Astrocyte (in vitro differentiated cells and primary cell): ENCODE measurements around the gene FBXL4. TPM values are rescaled to one million over a fixed set of nuclear protein-coding genes. Genes with fewer than 3 reads are reported as not detected.

ENCODE experiments used
- DNase-seq: peaks from one replicate; pipeline ENCODE4 v3.0.0-alpha.2; 2010; ENCODE audit warnings: low read depth
- FAIRE-seq: peaks from 2 replicates; lab custom pipeline; 2011; peaks lifted over from hg19 to GRCh38; lab: Jason Lieb, UNC
- H2AFZ ChIP-seq: 2 replicates; pipeline ENCODE4 v1.6.0; 2012; ENCODE audit warnings: low read depth, low read length, inconsistent platforms
- H3K27ac ChIP-seq: 2 replicates; pipeline ENCODE4 v1.5.1; 2011; ENCODE audit warnings: low read depth, low read length, inconsistent platforms
- H3K27me3 ChIP-seq: 2 replicates; pipeline ENCODE4 v1.6.0; 2011; ENCODE audit warnings: low read length, inconsistent platforms; ENCODE audit not compliant: insufficient read depth
- H3K36me3 ChIP-seq: 2 replicates; pipeline ENCODE4 v1.5.1; 2011; ENCODE audit warnings: low read length, inconsistent platforms; ENCODE audit not compliant: insufficient read depth
- H3K4me1 ChIP-seq: 2 replicates; pipeline ENCODE4 v1.5.1; 2011; ENCODE audit warnings: low read length, inconsistent platforms; ENCODE audit not compliant: insufficient read depth
- H3K4me2 ChIP-seq: 2 replicates; pipeline ENCODE4 v1.6.0; 2012; ENCODE audit warnings: low read length, inconsistent platforms
- H3K4me3 ChIP-seq: 2 replicates; pipeline ENCODE4 v1.5.1; 2011; ENCODE audit warnings: low read depth, mild to moderate bottlenecking, low read length, inconsistent platforms; ENCODE audit not compliant: insufficient read depth
- H3K79me2 ChIP-seq: 2 replicates; pipeline ENCODE4 v1.6.0; 2012; ENCODE audit warnings: mild to moderate bottlenecking, low read length, inconsistent platforms; ENCODE audit not compliant: insufficient read depth
- H3K9ac ChIP-seq: 2 replicates; pipeline ENCODE4 v1.6.0; 2012; ENCODE audit warnings: mild to moderate bottlenecking, low read length, inconsistent platforms
- H3K9me3 ChIP-seq: 2 replicates; pipeline ENCODE4 v1.5.1; 2012; ENCODE audit warnings: low read depth, mild to moderate bottlenecking, low read length, inconsistent platforms; ENCODE audit not compliant: insufficient read depth
- H4K20me1 ChIP-seq: 2 replicates; pipeline ENCODE4 v1.6.0; 2012; ENCODE audit warnings: low read length, inconsistent platforms; ENCODE audit not compliant: insufficient read depth
- H3K27ac Mint-ChIP-seq: one replicate; pipeline ENCODE4 v1.8.0; 2021; ENCODE audit warnings: mild to moderate bottlenecking, mixed read lengths; ENCODE audit not compliant: unreplicated experiment
- H3K27me3 Mint-ChIP-seq: one replicate; pipeline ENCODE4 v1.8.0; 2021; ENCODE audit warnings: low read depth, mixed read lengths; ENCODE audit not compliant: unreplicated experiment
- H3K36me3 Mint-ChIP-seq: one replicate; pipeline ENCODE4 v1.8.0; 2021; ENCODE audit warnings: low read depth, mixed read lengths; ENCODE audit not compliant: unreplicated experiment
- H3K4me1 Mint-ChIP-seq: one replicate; pipeline ENCODE4 v1.8.0; 2021; ENCODE audit warnings: low read depth, mixed read lengths; ENCODE audit not compliant: unreplicated experiment
- H3K4me3 Mint-ChIP-seq: one replicate; pipeline ENCODE4 v1.8.0; 2021; ENCODE audit warnings: mild to moderate bottlenecking, moderate library complexity, mixed read lengths; ENCODE audit not compliant: unreplicated experiment
- H3K9me3 Mint-ChIP-seq: one replicate; pipeline ENCODE4 v1.8.0; 2021; ENCODE audit warnings: mild to moderate bottlenecking, mixed read lengths; ENCODE audit not compliant: unreplicated experiment
- CTCF ChIP-seq: IDR thresholded peaks from 2 replicates; pipeline ENCODE4 v1.5.1; 2011; ENCODE audit warnings: low read depth, mild to moderate bottlenecking, inconsistent platforms, low read length, moderate library complexity; ENCODE audit not compliant: insufficient read depth
- EZH2 ChIP-seq: IDR thresholded peaks from 2 replicates; pipeline ENCODE4 v1.6.1; 2012; ENCODE audit warnings: mild to moderate bottlenecking, low read length, inconsistent platforms; ENCODE audit not compliant: insufficient read depth
- total RNA-seq: library from RNA; stranded (reverse); gene quantifications from 2 replicates; pipeline ENCODE4 v1.2.1, GENCODE V29; 2021

The FBXL4 gene
- total RNA-seq, 1 donor from 2014 or later: 16.1 TPM

DNA sequence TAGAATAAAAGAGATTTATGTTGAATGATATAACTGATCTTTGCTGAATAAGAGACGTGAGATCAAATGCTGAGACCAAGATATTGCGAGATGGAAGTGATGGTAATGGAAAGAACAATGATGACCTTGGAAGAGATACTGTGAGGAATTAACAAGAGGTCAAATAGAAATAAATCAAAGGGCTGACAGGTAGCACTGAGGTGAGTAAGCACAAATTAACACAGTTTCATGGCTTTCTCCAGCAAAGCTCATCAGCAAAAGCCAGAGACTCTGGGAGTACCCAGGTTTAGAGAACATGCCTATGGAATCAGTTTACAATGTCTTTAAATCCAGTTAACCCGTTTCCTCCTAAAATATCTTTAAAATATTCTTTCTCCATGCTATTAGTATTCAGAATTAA lies 60.1 kb downstream of the FBXL4 start:
- Mint-ChIP-seq H3K4me3 (no peak overlapping the region), H3K4me1 (no peaks in the 10 kb centered on the region), H3K36me3 (peaks cover 4% of the 10 kb centered on the region), H3K9me3 (no peaks in the 10 kb centered on the region), H3K27ac (no peak overlapping the region), H3K27me3 (no peaks in the 10 kb centered on the region)
- H3K9me3 ChIP-seq: no peaks in the 10 kb centered on the region
- TF ChIP-seq CTCF (no peak), EZH2 (no peak)
- H3K4me2 ChIP-seq: no peak overlapping the region
- no peak for FAIRE-seq
- H3K9ac ChIP-seq: no peak overlapping the region
- H4K20me1 ChIP-seq: no peaks in the 10 kb centered on the region
- no peaks in the 10 kb centered on the region for H3K36me3 ChIP-seq
- no peaks in the 10 kb centered on the region for H3K79me2 ChIP-seq
- H3K4me3 ChIP-seq: no peak overlapping the region
- H3K4me1 ChIP-seq: no peaks in the 10 kb centered on the region
- H2AFZ ChIP-seq: no peak overlapping the region
- H3K27me3 ChIP-seq: no peaks in the 10 kb centered on the region
- no peak for DNase-seq
- no peak overlapping the region for H3K27ac ChIP-seq

DNA sequence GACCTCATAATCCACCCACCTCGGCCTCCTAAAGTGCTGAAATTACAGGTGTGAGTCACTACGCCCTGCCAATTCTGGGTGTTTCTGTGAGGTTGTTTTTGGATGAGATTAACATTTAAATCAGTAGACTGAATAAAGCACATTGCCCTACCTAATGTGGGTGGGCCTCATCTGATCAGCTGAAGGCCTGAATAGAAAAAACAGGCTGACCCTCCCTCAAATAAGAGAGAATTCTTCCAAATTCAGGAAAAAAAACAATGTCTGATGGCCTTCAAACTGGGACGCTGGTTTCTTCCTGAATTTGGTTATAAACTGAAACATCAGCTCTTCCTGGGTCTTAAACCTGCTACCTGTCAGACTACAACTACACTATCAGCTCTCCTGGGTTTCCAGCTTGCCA lies 62.4 kb downstream of the FBXL4 start:
- TF ChIP-seq EZH2 (no peak), CTCF (no peak)
- DNase-seq: no peak
- H3K27ac Mint-ChIP-seq: no peak overlapping the region
- no peaks in the 10 kb centered on the region for H3K4me1 ChIP-seq
- no peaks in the 10 kb centered on the region for H3K27me3 Mint-ChIP-seq
- no peaks in the 10 kb centered on the region for H3K36me3 ChIP-seq
- H3K4me3 ChIP-seq: no peak overlapping the region
- H3K27me3 ChIP-seq: no peaks in the 10 kb centered on the region
- no peak overlapping the region for H2AFZ ChIP-seq
- H3K4me1 Mint-ChIP-seq: peaks cover 2% of the 10 kb centered on the region
- no peaks in the 10 kb centered on the region for H3K9me3 ChIP-seq
- no peaks in the 10 kb centered on the region for H3K79me2 ChIP-seq
- H3K4me3 Mint-ChIP-seq: no peak overlapping the region
- no peak overlapping the region for H3K4me2 ChIP-seq
- no peak overlapping the region for H3K27ac ChIP-seq
- FAIRE-seq: no peak
- no peak overlapping the region for H3K9ac ChIP-seq
- H4K20me1 ChIP-seq: no peaks in the 10 kb centered on the region
- peaks cover 4% of the 10 kb centered on the region for H3K36me3 Mint-ChIP-seq
- no peaks in the 10 kb centered on the region for H3K9me3 Mint-ChIP-seq

DNA sequence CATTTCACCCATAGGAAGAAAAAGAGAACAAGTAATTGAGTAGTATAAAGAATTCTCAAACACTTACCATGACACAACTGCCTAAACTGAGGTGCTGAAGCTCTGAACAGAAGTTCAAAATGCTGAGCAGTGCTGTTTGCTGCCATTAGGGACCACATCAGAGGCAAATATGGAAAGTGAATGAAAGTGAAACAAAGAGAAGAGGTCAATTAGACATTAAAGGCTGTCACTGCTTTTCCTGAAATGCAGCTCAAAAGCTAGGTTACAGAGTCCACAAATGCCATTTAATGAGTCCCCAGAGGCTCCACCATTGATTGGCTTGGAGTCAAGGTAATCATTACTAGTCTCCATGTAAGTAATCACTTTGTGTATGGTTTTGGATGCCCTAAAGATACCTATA lies 67.3 kb downstream of the FBXL4 start:
- H3K4me3 ChIP-seq: no peak overlapping the region
- no peak overlapping the region for H3K4me3 Mint-ChIP-seq
- H3K9me3 ChIP-seq: no peaks in the 10 kb centered on the region
- H4K20me1 ChIP-seq: no peaks in the 10 kb centered on the region
- H3K36me3 ChIP-seq: no peaks in the 10 kb centered on the region
- H3K9ac ChIP-seq: no peak overlapping the region
- no peaks in the 10 kb centered on the region for H3K79me2 ChIP-seq
- no peaks in the 10 kb centered on the region for H3K9me3 Mint-ChIP-seq
- no peak for DNase-seq
- TF ChIP-seq EZH2: no peak
- no peak for TF ChIP-seq CTCF
- H3K27ac ChIP-seq: no peak overlapping the region
- H3K4me1 ChIP-seq: no peaks in the 10 kb centered on the region
- H3K27me3 ChIP-seq: no peaks in the 10 kb centered on the region
- H3K27ac Mint-ChIP-seq: no peak overlapping the region
- H3K4me2 ChIP-seq: no peak overlapping the region
- no peaks in the 10 kb centered on the region for H3K27me3 Mint-ChIP-seq
- peaks cover 2% of the 10 kb centered on the region for H3K4me1 Mint-ChIP-seq
- H2AFZ ChIP-seq: no peak overlapping the region
- H3K36me3 Mint-ChIP-seq: no peaks in the 10 kb centered on the region
- no peak for FAIRE-seq
